Activated CD8-positive, alpha-beta memory T cell treated with anti-CD3 and anti-CD28 coated beads for 48 hours (primary cell): ENCODE results near the gene CCL25.

Source experiments
- DNase-seq, 3 experiments: peaks; one replicate each; pipeline ENCODE4 v3.0.0-alpha.2; 2020; ENCODE audit warnings: low read depth in 2 of 3, low spot score in 2 of 3

Gene CCL25

GRCh38 chr19:8045872-8046568 lies 6.5 kb upstream of the CCL25 start:
- no peak for DNase-seq

DNA sequence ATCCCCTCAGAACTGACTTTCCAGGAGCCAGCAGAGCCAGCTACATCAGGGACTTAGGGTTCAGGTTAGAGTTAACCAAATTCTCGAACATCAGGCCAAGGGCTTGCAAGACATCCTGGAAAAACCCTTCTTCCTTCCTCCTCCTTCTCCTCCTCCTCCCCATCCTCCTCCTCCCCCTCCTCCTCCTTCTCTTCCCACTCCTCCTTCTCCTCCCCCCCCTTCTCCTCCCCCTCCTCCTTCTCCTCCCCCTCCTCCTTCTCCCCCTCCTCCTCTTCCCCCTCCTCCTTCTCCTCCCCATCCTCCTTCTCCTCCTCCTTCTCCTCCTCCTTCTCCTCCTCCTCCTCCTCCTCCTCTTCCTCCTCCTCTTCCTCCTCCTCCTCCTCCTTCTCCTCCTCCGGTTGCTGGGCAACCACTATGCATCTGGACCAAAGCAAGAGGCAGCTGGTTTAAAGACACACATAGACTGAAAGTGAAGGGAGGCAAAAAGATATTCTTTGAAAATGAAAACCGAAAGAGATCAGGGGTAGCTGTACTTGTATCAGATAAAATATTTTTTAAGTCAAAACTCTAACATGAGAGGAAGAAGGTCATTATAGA lies 5.9 kb upstream of the CCL25 start:
- DNase-seq: no peak

GRCh38 chr19:8050274-8051096 lies 2.1 kb upstream of the CCL25 start:
- DNase-seq: peak; percentile 78 to 93 (median 83)

DNA sequence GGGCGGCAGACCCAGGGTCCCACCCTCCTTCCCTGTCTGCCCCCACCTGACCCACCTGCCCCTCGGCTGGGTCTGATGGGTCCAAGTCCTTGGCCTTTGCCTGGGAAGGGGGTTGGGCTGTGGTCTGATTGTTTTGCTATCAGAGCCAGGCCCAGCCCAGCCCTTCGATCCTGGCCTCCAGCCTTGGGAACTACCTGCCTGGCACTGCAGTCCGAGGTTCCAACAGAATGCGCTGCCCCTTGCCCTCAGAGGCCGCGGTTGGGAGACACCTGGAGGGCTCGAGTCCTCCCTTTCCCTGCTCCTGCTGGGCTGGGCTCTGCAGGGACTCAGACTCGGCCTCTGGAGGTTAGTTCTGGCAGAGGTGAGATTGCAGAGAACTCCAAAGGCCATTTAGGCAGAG lies 1.6 kb downstream of the CCL25 start:
- DNase-seq: no peak

- no peak for DNase-seq
Measured at GRCh38 chr19:8056533-8056932, 4.0 kb downstream of the CCL25 start.

DNA sequence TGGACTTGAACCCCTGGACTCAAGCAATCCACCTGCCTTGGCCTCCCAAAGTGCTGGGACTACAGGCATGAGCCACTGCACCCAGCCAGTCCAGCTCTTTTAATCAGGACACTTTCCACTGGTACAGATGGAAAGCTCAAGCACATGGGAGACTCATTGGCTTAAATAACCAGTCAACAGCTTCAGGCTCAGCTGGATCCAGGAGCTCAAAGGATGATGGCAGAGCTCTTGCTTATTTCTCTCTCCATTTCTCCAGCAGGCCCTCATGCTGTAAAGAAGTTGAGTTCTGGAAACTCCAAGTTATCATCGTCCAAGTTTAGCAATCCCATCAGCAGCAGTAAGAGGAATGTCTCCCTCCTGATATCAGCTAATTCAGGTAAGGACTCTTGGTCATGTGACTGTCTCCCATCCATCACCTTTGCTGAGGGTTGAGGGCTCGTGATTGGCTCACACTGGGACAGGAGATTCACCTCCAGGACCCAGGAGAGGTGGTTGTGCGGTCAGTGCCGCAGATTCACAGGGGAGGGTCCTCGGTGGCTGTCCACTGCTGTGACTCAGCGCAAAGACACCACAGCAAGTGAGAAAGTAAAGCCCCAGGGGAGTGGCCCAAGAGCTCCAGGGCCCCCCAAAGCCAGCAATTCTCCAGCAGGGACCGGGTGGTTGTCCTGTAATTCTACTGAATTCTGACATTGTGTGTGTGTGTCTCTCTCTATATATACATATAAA lies 5.1 kb downstream of the CCL25 start:
- DNase-seq: no peak

DNA sequence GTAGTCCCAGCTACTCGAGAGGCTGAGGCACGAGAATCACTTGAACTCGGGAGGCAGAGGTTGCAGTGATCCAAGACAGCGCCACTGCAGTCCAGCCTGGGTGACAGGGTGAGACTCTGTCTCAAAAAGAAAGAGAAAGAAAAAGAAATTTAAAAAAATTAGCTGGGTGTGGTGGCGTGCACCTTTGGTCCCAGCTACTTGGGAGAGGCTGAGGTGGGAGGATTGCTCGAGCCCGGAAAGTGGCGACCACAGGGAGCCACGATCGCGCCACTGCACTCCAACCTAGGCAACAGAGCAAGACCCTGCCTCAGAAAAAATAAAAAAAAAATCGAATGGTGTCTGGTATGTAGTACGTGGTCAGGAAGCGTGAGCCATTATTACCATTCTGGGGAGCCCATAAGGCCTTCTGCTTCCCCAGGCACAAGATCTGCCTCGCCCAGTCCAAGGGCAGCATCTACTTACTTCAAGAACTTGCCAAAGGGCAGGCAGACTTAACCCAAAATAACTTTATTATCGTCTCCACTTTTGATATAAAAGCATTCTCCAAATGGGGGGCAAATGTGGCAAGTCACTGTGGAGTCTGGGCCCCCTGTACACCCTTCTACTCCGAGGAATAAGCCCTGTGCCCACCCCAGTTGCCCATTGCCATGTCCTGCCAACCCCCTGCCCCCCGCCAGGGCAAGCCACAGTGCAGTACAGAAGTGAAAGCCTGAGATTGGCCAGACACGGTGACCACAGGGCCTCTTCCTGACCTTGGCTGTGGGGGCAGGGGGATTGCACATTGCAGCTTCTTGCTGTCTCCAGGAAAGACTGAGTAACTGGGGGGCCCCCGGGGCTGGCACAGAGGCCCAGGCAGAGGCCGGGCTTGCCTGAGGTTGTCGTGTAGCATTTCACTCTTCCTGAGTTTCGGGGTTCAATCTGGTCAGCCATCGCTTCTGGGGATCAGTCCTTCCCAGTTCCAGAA lies 12.6 kb downstream of the CCL25 start:
- DNase-seq: no peak

- DNase-seq: no peak
Measured at GRCh38 chr19:8065875-8066261, 13.3 kb downstream of the CCL25 start.

DNA sequence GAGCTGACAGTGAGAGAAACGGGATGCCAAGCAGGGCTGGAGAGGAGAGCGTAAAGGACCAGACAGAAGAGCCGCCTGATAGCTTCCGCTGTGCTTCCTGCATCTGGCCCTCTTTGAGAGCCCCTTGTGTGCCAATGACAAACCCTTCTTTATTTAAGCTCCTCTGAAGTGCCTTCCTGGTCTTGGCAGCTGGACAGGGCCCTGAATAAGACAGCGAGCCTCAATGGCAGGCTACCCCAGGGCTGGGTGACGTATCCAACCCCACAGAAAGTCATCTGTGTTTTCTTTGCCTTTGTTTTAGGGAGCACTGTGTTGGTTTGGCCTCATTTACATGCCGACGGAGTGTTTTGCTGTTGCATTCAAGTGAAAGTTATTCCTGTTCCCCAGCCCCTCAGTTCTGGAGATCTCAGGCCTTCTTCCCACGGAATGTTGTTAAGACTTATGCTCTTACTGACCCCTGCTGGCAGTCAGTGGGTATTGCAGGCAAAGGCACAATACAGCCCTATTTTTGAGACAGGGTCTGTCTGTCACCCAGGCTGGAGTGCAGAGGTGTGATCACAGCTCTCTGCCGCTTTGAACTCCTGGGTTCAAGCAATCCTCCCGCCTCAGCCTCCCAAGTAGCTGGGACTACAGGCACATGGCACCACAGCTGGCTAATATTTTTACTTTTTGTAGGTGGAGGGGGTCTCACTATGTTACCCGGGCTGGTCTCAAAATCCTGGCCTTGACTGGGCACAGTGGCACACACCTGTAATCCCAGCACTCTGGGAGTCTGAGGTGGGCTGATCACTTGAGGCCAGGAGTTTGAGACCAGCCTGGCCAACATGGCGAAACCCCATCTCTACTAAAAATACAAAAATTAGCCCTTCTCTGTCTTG lies 16.8 kb downstream of the CCL25 start:
- no peak for DNase-seq

- no peak for DNase-seq
Measured at GRCh38 chr19:8071912-8072311, 19.4 kb downstream of the CCL25 start.

DNA sequence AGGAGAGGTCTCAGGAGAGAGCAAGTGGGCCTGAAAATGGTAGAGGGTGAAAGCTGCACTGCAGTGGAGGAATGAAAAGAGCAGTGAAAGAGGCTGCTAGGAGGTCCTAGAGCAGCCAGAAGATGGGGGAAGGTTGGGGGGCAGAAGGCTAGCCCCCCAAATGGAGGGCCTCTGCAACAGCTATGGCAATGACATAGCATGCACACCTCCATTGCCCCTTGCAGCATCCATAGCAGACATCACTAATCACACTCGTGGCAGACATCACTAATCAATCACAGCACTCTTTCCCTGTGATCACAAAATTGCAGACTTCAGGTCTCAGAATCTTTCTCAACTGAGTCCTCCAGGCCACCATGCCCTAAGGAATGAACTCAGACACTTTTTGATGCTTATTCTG lies 21.9 kb downstream of the CCL25 start:
- no peak for DNase-seq

DNA sequence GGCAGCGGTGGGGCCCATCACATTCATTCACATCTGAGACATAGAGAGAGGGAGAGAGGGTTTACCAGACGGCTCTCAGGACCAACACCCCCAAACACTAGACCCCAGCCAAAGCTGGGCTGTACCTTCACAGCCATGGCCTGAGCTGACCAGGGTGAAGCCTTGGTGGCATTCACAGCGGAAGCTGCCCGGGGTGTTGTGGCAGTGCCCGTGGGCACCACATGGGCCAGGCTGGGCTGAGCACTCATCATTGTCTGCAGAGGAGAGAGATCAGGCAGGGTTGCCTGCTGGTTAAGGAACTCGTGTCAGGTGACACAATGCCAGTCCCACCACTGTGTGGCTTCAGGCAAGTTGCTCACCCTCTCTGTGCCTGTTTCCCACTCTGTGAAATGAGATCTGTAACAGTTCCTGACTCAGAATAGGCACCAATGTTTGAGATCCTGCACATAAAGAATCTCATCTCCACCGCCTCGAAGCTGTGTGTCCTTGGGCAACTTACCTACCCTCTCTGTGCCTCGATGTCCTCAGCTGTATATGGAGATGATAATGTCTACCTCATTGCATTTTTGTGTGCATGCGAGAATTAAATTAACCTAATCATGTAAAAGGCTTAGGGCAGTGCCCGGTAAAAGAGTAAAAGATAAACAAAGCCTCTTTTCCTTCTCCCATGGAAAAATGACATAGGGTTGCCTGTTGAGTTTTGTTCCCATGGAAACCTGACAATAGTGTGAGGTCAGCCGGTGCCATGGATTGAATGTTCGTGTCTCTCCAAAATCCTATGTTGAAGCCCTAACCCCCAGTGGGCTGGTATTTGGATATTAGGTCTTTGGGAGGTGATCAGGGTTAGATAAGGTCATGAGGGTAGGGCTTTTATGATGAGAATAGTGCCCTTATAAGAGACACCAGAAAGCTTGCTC lies 22.9 kb downstream of the CCL25 start:
- no peak for DNase-seq

- DNase-seq: no peak
Measured at GRCh38 chr19:8079988-8080387, 27.4 kb downstream of the CCL25 start.

DNA sequence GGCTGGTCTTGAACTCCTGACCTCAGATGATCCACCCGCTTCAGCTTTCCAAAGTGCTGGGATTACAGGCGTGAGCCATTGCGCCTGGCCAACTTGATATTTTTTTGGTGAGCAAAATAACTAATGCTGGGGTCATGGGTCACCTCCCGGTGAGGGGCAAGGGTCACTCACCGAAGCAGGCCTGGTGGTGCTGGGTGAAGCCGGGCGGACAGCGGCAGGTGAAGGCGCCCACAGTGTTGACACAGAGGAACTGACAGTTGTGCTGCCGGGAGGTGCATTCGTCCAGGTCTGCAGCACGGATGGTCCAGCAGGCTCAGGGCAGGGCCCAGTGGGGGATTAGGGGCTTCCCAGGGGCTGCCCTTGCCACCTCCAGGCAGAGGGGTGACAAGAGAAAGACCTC lies 28.3 kb downstream of the CCL25 start:
- DNase-seq: no peak

DNA sequence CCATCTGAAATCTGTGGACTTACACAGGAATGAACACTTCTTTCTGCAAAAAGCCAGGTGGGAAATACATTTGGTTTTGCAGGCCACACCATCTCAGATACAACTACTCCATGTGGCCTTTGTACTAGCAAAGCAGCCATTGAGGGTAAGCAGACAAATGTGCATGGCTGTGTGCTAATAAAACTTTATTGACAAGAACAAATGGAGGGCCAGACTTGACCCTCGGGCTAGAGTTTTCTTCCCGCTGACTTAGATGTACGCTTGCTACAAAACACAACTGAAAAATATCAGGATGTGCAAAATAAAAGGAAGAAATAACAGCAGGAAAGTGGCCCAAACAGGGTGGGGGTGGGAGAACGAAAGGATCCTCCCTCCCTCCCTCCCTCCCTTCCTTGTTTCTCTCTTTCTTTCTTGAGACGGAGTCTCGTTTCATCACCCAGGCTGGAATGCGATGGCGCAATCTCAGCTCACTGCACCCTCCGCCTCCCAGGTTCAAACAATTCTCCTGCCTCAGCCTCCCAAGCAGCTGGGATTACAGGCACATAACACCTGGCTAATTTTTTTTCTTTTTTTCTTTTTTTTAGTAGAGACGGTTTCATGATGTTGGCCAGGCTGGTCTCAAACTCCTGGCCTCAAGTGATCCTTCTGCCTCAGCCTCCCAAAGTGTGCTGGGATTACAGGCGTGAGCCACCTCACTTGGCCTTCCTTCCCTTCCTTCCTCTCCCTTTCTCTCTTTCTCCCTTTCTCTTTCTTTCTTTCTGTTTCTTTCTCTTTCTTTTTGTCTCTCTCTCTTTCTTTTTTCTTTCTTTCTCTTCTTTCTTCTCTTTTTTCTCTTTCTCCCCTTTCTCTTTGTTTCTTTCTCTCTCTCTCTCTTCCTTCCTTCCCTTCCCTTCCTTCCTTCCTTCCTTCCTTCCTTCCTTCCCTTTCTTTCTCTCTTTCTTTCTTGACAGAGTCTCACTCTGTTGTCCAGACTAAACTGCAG lies 29.3 kb downstream of the CCL25 start:
- DNase-seq: no peak

DNA sequence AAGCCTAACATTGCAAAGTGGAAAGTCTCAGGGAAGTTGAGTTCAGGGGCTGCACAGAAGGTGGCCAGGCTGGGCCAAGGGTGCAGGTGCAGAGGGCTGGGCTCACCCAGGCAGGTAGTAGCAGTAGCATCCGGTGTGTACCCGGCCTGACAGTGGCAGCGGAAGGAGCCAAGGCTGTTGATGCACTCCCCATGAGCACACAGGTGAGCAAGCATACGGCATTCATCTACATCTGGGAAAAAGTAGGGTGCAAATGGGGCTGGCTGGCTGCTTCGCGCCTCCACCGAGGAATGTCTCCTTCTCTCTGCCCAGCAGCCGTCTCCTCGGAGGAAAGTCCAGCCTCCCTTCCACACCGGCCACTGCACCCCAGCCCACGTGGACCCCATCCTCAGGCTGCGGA lies 30.6 kb downstream of the CCL25 start:
- DNase-seq: no peak

- DNase-seq: no peak
Measured at GRCh38 chr19:8084152-8084551, 31.6 kb downstream of the CCL25 start.
